ENCODE data around the gene CRADD. TPM values are rescaled to one million over a fixed set of nuclear protein-coding genes. Genes with fewer than 3 reads are reported as not detected.

CRADD gene
- total RNA-seq, 1 donor from 2014 or later = 9.1 TPM

- TF ChIP-seq CTCF (IDR thresholded peaks at IDR 0.05) = no peak
- peaks cover 22% of the 10 kb centered on the region for H3K4me1 Mint-ChIP-seq (ENCODE audit: low read depth)
- H3K27me3 Mint-ChIP-seq (ENCODE audit: low read depth) = no peaks in the 10 kb centered on the region
- no peak overlapping the region for H3K4me3 Mint-ChIP-seq (ENCODE audit: unreplicated experiment)
- peaks cover 6% of the 10 kb centered on the region for H3K9me3 Mint-ChIP-seq (ENCODE audit: low read depth)
- DNase-seq (ENCODE audit: low spot score) = no peak
- H3K36me3 Mint-ChIP-seq (ENCODE audit: low read depth) = peaks cover 4% of the 10 kb centered on the region
- no peak overlapping the region for H3K27ac Mint-ChIP-seq (ENCODE audit: unreplicated experiment)
These were observed 267.0 kb downstream of the CRADD start for GRCh38 chr12:93944201-93944600.

Other genes with a start within 250 kb of the CRADD start
- 70.0 to 88.1 TPM (median 72.1 TPM) in 3 replicates for gene UBE2N, start 235.4 kb upstream of the CRADD start, total RNA-seq
- 41.4 to 44.4 TPM (median 42.0 TPM) in 3 replicates for gene MRPL42, start 209.9 kb upstream of the CRADD start, total RNA-seq
- 2.9 to 8.8 TPM (median 4.9 TPM) in 3 replicates for gene SOCS2, start 104.7 kb upstream of the CRADD start, total RNA-seq

Measured in chondrocyte (in vitro differentiated cells).